GM12865 (cell line): Measurements from ENCODE around the gene RAET1G.

Source experiments
- DNase-seq: peaks from one replicate; pipeline ENCODE4 v3.0.0; 2010; ENCODE audit warnings: low read depth
- H3K4me3 ChIP-seq: 2 replicates; pipeline ENCODE4 v1.5.1; 2011; ENCODE audit warnings: mild to moderate bottlenecking, low read depth, low read length, control low read depth
- TF ChIP-seq, protein P1 (sequence below): IDR thresholded peaks from 2 replicates; pipeline ENCODE4 v1.5.1; 2011; ENCODE audit warnings: low read length, control low read depth, low read depth, inconsistent platforms; ENCODE audit not compliant: insufficient read depth; ENCODE audit errors: missing control alignments

Gene RAET1G

DNA sequence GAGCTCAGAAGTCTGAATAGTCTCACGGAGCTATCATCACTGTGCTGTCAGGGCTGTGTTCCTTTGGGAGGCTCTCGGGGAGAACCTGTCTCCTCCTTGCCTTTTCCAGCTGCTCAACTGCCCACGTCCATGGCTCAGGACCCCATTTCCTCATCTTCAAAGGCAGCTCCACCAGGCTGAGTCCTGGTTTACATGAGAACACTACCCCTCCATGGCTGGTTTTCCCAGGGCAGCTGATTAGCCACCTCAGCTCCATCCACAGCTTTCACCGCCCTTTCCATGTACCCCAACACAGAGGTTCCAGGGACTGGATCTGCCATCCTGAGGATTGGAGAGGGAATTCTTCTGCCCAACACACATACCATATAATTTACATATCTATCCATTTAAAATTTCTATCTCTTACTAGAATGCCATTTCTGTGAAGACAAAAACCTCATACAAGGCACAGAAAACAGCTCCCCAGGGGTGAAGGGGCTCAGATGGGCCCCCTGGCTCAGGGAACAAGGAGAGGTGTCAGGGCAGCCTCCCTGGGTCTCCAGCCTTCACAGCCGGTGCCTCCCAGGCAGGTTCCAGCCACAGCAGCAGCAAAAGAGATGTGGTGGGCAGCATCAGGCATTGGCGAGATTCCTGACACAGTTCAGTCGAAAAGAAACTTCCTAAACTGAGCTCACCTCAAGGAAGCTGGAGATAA, 22.8 kb downstream of the RAET1G start:
- no peak for DNase-seq
- TF ChIP-seq, protein P1, sequence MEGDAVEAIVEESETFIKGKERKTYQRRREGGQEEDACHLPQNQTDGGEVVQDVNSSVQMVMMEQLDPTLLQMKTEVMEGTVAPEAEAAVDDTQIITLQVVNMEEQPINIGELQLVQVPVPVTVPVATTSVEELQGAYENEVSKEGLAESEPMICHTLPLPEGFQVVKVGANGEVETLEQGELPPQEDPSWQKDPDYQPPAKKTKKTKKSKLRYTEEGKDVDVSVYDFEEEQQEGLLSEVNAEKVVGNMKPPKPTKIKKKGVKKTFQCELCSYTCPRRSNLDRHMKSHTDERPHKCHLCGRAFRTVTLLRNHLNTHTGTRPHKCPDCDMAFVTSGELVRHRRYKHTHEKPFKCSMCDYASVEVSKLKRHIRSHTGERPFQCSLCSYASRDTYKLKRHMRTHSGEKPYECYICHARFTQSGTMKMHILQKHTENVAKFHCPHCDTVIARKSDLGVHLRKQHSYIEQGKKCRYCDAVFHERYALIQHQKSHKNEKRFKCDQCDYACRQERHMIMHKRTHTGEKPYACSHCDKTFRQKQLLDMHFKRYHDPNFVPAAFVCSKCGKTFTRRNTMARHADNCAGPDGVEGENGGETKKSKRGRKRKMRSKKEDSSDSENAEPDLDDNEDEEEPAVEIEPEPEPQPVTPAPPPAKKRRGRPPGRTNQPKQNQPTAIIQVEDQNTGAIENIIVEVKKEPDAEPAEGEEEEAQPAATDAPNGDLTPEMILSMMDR = no peak
- H3K4me3 ChIP-seq = no peak overlapping the region

DNA sequence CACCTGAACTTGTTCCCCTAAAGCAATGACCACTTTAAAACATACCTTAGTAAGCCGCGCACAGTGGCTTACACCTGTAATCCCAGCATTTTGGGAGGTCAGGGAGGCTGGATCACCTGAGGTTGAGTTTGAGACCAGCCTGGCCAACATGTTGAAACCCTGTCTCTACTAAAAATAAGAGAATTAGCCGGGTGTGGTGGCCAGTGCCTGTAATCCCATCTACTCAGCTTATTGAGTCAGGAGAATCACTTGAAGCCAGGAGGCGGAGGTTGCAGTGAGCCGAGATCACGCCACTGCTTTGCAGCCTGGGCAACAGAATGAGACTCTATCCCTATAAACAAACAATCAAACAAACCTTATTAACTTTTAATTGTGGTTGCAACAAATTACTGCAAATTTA, 23.4 kb downstream of the RAET1G start:
- no peak overlapping the region for H3K4me3 ChIP-seq
- DNase-seq = no peak

DNA sequence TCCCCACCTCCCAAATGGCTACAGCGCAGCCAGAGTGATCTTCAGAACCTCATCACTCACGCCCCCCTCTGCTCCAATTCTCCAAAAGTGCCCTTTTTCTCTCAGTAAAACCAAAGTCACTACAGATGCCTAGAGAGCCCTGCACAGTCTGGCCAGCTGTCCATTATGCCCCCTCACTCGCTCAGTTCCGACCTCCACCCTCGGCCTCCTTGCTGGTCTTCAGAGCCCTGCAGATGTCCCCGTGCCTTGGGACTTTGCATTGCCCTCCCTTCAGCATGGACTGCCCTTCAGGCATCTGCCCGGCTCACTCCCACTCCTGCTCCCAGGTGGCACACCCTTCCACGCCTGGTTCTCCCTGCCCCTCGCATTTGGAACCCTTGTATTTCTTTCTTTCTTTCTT, 24.0 kb downstream of the RAET1G start:
- DNase-seq = no peak
- no peak overlapping the region for H3K4me3 ChIP-seq
- TF ChIP-seq, protein P1 = no peak

More for the DNA sequence above, 23.4 kb downstream of the RAET1G start:
- TF ChIP-seq, protein P1 = no peak

GRCh38 chr6:149897855-149898744, 24.8 kb downstream of the RAET1G start, which contains the start of gene RAET1E:
Gene RAET1E (minus strand): TSS chr6:149898113. CDS start chr6:149890901, 7,212 bp downstream.
- H3K4me3 ChIP-seq = no peak within 1 kb of the TSS
- no peak for DNase-seq
- TF ChIP-seq, protein P1 = no peak

DNA sequence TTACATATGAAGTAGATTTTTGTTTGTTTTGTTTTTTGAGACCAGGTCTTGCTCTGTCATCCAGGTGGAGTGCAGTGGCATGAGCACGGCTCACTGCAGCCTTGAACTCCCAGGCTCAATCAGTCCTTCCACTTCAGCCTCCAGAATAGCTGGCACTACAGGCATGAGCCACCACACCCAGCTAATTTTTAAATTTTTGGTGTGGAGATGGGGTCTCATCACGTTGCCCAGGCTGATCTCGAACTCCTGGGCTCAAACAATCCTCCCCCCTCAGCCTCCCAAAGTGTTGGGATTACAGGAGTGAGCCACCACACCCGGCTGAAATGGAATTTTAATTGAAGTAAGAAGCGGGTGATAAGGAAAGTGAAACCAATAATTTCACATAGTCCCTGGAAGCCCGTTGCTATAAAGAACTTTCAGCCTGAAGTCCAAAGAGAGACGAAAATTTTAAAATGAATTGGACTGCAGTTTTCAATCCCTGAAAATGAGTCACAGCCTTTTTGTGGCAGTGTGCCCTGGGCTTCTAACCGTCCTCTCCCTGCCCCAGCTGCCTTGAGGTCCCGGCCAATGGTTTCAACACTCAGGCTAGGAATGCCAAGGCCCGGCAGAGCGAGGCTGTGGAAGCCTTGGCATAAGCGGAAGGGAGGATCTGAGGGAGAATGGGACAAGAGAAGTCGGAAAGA, 25.8 kb downstream of the RAET1G start:
- no peak overlapping the region for H3K4me3 ChIP-seq
- no peak for DNase-seq
- TF ChIP-seq, protein P1 = no peak

GRCh38 chr6:149896491-149896890, 26.4 kb downstream of the RAET1G start:
- no peak for DNase-seq
- TF ChIP-seq, protein P1 = no peak
- H3K4me3 ChIP-seq = no peak overlapping the region
